GM18858 (cell line): ENCODE data around the gene BRAP.
"Not testable (repeated sequence)": the region's sequence is repeated elsewhere in the genome, so short reads cannot be mapped to it uniquely, and the experiment has no call there.

Experiments used
- ATAC-seq: cut with Tn5 transposase; IDR thresholded peaks from one replicate; pipeline ENCODE4 v1.9.1; 2021; ENCODE audit not compliant: unreplicated experiment

The BRAP gene

GRCh38 chr12:111685811-111686573 is at the start of gene BRAP, which contains the start of gene ACAD10:
Gene BRAP (minus strand): TSS chr12:111685956. CDS start chr12:111685792, 164 bp downstream.
Gene ACAD10 (plus strand): TSS chr12:111686053. CDS start chr12:111692710, 6,657 bp downstream.
- ATAC-seq: peak; percentile 87

DNA sequence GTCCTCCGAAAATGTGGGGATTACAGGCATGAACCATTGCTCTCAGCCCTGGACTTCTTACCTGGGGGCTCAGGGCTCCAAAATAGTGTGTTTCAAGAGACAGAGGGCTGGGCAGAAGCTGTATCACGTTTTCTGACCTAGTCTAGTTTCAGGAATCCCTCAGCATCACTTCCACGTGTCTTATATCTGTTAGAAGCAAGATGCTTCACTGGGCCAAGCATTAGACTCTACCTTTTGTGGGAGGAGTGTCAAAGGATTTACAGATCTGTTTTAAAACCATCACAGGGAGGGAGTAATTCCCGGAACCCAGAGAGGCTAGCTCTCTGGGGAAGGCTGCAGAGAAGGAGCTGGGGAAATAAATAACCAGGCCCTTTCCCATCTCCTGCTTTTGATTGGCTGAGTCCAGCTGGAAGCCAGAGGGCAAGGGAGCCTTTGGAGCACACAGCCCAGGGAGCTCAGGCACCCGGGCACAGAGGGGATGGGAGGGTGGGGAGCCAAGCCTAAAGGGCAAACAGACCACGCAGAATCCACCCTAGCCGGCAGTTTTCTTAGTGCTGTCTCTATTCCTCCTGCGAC is 47.7 kb upstream of the BRAP start:
- no peak for ATAC-seq

GRCh38 chr12:111732786-111733185 is 47.0 kb upstream of the BRAP start:
- ATAC-seq: no peak

DNA sequence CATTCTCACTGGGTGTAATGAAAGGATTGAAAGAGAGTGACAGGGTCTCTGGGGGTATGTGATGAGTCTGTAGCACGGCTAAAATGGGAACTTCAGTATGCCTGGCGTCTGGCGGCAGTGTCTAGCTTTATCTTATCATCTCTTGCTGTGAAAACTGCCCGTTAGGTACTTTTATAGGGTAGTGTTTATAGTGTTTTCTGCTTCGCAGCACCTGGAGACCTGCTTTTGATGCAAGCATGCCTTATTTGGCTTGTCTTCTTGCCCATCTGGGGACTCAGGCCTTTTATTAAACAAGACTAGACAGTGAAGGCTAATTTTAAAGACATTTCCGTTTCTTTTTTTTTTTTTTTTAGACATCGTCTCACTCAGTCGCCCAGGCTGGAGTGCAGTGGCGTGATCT is 44.7 kb upstream of the BRAP start:
- no peak for ATAC-seq

DNA sequence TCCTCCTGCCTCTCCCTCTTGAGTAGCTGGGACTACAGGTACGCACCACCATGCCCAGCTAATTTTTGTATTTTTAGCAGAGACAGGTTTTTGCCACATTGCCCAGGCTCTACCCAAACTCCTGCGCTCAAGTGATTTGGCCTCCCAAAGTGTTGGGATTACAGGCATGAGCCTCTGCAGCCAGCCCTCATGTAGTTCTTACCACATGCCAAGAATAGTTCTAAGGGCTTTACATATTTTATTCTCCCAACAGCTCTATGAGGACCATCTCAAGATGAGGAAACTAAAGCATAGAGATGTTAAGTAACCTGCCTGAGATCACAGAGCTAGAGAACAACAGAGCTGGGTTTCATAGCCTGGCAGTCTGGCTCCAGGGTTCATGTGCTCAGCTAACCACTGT is 43.0 kb upstream of the BRAP start:
- ATAC-seq: no peak

DNA sequence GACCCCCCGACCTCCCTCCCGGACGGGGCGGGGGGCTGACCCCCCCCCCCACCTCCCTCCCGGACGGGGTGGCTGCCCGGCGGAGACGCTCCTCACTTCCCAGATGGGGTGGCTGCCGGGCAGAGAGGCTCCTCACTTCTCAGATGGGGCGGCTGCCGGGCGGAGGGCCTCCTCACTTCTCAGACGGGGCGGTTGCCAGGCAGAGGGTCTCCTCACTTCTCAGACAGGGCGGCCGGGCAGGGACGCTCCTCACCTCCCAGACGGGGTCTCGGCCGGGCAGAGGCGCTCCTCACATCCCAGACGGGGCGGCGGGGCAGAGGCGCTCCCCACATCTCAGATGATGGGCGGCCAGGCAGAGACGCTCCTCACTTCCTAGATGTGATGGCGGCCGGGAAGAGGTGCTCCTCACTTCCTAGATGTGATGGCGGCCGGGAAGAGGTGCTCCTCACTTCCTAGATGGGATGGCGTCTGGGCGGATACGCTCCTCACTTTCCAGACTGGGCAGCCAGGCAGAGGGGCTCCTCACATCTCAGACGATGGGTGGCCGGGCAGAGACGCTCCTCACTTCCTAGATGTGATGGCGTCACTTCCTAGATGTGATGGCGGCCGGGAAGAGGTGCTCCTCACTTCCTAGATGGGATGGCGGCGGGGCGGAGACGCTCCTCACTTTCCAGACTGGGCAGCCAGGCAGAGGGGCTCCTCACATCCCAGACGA is 38.0 kb upstream of the BRAP start:
- not testable (repeated sequence) for ATAC-seq

GRCh38 chr12:111720457-111720856 is 34.7 kb upstream of the BRAP start:
- ATAC-seq: no peak

DNA sequence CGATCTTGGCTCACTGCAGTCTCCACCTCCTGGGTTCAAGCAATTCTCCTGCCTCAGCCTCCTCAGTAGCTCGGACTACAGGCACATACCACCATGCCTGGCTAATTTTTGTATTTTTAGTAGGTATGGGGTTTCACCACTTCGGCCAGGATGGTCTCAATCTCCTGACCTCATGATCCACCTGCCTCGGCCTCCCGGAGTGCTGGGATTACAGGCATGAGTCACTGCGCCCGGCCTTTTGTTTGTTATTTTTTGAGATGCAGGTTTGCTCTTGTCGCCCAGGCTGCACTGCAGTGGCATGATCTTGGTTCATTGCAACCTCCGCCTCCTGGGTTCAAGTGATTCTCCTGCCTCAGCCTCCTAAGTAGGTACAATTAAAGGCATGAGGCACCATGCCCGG is 33.6 kb upstream of the BRAP start:
- not testable (repeated sequence) for ATAC-seq

DNA sequence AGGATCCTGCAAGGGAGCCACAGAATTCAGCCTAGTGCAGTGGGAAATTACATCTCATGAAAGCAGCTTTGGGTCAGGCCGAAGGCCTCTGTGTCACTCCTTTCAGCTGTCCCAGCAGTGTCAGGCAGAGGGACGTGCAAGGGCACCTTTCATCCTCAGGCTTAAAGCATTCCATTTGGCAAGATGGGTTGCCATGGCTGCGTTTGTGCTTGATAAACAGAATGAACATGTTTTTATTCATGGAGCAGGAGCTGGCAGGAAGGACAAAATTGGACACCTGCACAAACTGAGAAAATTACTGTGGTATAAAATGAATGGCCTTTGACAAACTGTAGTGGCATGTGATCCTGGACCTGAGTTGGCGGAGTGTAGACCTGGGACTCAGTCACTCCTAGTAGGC is 29.5 kb upstream of the BRAP start:
- ATAC-seq: no peak

DNA sequence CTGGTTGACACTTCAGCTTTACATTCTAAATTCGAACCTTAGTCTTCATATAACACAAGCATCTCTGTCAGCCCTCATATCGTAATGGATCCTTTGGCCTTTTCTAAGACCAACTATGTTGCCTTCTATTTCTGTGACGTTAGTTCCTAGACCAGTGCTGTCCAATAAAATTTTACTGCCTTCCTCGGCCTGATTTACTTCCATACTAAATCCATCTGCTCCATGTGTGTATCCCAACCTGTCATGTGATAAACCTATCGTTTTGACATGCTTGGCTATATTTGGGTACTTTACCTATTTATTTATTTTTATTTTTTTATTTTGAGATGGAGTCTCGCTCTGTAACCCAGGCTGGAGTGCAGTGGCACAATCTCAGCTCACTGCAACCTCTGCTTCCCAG is 20.4 kb upstream of the BRAP start:
- no peak for ATAC-seq

DNA sequence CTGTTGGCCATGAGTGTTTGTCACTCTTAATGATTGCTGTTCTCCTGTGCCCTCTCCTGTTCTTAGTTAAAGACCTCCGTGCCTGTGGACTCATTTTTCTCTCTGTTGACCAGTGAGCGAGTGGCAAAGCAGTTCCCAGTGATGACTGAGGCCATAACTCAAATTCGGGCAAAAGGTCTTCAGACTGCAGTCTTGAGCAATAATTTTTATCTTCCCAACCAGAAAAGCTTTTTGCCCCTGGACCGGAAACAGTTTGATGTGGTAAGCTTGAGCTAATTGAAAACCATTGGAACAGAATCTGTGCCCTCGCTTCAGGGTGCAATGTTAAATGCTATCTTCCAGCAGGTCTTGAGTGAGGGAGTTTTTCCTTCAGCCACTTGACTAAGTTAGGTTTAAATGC is 19.9 kb upstream of the BRAP start:
- no peak for ATAC-seq

DNA sequence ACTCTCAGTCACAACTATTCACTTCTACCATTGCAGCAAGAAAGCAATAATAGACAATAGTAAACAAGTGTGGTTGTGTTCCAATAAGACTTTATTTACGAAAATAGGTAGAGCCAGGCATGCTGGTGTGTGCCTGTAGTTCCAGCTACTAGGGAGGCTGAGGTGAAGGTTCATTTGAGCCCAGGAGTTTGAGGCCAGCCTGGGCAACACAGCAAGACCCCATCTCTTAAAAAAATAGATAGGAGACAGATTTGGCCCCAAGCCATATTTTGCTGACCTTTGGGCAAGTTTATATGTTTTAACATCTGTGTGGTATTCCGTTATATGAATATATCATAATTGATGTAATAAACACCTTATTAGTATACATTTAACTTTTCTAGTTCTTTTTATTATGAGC is 14.2 kb upstream of the BRAP start:
- ATAC-seq: no peak

DNA sequence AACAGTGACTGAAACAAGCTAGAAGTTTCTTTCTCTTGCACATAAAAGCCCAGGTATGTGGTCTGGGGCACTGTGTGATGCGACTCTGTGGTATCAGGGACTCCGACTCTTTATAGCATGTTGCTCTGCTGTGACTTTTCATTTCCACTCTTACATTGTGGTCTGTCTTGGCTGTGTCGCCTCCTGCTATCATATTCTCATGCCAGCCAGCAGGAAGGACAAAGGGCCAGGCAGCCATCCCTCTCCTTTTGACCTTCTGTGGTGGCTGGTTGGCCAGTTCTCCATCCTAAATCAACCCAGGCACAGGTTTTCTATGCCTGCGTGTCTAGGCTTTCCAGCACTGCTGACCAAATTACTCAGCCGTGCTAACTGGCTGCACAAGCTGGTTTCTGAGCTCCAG is 8.1 kb upstream of the BRAP start:
- ATAC-seq: no peak

GRCh38 chr12:111692575-111693210 is 6.9 kb upstream of the BRAP start:
- no peak for ATAC-seq

DNA sequence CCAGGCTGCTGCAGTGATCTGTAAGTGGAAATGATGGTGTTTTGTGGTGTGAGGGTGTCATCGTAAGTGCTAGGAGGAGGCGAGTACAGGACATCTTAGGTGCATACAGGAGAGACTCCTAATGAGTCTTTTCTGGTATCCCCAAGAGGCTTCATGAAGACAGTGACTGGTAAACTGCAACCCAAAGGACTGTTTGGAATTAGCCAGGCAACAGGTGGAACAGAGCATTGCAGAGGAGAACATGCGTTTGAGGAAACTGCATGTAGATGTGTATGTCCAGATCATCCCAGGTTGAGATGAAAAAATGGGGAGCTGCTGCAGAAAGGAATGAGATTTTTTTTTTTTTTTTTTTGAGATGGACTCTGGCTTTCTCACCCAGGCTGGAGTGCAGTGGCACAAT is 5.5 kb upstream of the BRAP start:
- ATAC-seq: no peak

- no peak for ATAC-seq
Measured at GRCh38 chr12:111687952-111688351, 2.2 kb upstream of the BRAP start.

DNA sequence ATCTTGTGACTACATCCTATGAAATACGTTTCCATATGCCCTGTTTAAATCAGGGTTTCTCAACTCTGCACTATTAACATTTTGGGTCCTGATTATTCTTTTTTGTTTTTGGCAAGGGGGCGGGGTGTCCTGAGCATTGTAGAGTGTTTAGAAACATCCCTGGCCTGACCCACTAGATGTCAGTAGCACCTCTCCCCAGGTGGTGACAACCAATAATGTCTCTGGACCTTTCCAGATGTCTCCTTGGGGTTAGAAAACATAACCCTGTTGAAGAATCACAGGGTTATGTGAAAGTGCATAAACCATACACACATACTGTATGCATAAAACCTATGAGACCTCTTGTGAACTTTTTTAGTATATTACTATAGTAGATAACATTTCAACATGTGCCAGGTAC is 1.5 kb upstream of the BRAP start:
- ATAC-seq: no peak

DNA sequence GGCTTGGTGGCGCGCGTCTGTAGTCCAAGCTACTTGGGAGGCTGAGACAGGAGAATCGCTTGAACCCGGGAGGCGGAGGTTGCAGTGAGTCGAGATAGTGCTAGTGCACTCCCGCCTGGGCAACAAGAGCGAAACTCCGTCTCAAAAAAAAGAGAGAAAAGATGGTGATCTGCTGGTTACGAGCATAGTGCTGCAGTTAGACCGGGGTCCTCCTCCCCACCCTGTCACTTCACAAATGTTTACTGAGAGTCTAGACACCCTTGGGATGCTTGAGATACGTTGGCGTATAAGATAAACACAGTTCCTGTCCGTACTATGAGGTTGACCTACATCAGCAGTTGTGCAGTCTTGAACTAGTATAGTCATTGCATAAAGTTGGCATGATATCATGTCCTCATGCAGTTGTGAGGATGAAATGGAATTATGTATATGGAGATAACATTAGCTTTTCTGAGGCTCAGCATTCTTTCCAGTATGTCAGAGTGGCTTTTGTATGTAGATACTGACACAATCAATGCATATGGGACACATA is 884 bp upstream of the BRAP start:
- ATAC-seq: no peak

DNA sequence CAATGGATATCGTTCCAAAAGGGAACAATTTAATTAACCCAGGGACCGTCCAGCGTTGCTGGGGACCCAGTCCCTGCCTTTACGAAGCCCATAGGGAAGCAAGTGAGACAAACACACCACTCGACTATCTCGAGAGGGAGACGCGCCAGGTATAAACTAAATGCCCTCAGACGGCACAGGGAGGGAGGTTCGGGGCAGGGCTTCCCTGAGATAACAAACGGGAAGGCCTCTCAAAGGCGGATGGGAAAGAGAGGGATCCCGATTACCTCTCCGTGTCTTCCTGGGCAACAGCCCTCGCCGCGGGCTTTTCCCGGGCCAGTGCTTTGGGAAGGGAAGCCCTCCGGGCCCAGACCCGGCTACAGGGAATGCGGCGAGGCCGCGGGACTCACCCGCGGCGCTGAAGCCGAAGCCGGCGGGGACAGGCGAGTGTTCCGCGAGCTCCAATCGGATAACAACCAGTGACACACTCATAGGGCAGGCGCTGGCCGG is 390 bp downstream of the BRAP start:
- ATAC-seq: no peak

DNA sequence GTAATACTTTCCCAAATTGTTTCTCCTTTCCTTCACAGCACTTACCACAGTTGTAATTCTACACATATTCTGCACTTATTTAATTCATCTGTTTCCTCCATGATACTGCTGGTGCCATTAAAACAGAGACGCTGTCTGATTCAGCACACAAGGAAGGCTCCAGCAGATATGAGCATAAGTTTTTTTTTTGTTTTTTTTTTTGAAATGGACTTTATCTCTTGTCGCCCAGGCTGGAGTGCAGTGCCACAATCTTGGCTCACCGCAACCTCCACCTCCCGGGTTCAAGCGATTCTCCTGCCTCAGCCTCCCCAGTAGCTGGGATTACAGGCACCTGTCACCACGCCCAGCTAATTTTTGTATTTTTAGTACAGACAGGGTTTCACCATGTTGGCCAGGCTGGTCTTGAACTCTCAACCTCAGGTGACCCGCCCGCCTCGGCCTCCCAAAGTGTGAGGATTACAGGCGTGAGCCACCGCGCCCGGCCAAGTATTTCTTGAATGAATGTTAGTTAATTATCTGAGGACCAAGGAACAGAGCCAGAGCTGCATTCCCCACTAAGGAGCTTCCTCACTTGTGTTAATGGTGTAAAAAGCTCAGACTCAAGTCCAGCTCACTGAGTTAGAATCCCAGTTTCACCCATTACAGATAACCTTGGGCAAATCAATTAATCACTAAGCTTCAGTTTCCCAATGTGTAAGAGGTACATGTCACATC is 1.1 kb downstream of the BRAP start:
- ATAC-seq: not testable (repeated sequence)

DNA sequence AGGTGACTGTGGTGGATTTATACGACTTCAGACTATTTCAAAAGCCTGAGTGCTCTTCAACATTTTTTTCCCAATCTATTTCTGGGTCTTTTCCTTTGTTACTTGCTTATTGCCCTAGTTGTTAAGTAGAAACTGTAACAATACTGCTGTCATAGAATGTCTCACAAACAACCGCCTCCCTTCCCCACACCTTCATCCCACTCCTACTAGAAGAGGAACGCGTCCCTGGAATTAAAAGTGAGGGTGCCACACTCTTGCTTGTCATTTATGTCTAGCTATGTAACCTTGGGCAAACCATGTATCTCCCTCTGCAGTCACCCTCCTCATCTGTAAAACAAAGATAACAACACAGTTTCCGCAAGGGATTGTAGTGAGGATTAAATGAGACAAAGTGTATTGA is 8.6 kb downstream of the BRAP start:
- no peak for ATAC-seq
